NCI-H1417 treated with DMSO at 0.1 percent for 48 hours (cell line): Measurements from ENCODE around the gene PRPF6.
A peak's percentile ranks its signal among the peaks of the same experiment; 100 is the strongest.

Experiments
- DNase-seq: peaks from one replicate; lab custom pipeline; 2025; lab: John Stamatoyannopoulos, UW

PRPF6 gene, protein sequence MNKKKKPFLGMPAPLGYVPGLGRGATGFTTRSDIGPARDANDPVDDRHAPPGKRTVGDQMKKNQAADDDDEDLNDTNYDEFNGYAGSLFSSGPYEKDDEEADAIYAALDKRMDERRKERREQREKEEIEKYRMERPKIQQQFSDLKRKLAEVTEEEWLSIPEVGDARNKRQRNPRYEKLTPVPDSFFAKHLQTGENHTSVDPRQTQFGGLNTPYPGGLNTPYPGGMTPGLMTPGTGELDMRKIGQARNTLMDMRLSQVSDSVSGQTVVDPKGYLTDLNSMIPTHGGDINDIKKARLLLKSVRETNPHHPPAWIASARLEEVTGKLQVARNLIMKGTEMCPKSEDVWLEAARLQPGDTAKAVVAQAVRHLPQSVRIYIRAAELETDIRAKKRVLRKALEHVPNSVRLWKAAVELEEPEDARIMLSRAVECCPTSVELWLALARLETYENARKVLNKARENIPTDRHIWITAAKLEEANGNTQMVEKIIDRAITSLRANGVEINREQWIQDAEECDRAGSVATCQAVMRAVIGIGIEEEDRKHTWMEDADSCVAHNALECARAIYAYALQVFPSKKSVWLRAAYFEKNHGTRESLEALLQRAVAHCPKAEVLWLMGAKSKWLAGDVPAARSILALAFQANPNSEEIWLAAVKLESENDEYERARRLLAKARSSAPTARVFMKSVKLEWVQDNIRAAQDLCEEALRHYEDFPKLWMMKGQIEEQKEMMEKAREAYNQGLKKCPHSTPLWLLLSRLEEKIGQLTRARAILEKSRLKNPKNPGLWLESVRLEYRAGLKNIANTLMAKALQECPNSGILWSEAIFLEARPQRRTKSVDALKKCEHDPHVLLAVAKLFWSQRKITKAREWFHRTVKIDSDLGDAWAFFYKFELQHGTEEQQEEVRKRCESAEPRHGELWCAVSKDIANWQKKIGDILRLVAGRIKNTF

DNA sequence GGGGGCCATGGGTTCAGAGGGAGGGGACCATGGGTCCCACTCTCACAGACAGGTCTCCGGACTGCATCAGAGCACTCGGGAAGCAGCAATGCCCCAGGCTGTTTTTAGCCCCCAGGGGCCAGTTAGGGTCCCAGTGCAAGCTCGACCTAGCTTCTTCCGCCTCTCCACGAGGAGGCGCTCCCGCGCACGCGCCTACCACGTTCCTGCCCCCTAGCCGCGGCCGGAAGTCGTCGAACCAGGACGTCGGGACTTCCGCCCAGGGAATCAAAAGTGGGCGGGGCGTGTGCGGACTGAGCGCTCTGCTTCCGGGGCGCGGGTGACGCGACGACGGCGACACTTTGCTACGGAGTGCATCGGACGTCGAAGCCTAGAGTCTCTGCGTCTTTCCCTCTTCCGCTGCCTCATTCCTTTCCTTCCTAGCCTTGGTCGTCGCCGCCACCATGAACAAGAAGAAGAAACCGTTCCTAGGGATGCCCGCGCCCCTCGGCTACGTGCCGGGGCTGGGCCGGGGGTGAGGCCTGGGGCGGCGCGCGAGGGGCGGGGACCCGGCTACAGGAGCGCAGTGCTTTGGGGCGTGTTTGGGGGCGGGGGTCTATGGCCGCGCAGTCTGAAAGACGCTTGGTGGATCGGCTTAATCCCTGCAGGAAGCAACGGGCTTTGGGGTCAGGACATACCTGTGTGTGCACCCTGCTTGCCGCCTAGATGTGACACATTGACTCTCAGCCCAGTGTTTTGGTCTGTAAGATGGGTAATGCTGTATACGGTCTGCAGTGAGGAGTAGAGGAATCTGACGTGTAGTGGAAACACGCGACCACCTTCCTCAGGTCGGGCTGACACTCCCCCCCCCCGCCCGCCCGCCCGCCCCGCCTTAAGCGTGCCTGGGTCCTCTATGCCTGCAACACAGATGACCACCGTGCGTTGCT lies at the start of gene PRPF6:
Gene PRPF6 (plus strand): TSS at position 327 of the 923 bp plus-strand sequence. CDS start 114 bp downstream, at position 441.
- DNase-seq = peak; percentile 92

DNA sequence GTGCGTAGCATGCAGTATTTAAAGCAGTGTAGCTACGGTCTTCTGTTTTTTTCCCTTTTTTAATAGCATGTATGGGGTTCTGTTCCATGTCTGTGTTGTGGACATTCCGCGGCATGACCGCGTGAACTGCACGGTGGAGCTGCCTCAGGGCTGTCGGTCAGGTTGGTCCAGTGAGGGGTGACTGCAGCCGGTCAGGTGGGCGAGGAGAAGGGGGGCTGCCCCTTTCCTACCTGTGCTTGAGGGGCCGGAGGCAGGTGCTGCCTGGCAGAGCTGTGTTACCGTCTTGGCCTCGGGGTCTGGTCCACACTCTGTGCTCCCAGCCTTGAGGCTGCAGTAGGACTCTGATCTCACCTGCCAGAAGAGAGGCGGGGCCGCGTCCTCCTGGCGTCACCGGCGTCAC lies 49.2 kb upstream of the PRPF6 start:
- no peak for DNase-seq

DNA sequence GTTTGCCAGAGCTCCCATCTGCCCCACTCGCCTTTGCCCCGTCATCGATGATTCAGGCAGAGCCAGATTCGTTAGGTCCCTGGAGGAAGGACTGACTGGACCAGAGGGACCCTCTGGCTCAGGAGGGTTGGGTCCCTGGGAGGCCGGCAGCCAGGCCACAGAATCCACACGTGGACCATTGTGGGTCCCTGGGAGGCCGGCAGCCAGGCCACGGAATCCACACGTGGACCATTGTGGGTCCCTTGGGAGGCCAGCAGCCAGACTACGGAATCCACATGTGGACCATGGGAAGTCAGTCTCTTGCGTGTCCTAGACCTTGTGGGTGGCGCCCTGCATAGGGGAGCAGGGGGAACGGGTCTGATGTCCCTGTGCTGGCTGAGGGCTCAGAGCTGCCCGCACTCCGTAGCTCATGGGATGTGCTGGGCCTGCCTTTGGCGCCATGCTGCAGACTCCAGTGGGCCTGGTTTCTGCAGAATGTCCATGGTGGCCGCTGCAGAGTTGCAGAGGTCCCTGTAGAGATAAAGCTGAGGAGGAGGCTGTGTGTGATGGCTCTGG lies 48.2 kb upstream of the PRPF6 start:
- no peak for DNase-seq

DNA sequence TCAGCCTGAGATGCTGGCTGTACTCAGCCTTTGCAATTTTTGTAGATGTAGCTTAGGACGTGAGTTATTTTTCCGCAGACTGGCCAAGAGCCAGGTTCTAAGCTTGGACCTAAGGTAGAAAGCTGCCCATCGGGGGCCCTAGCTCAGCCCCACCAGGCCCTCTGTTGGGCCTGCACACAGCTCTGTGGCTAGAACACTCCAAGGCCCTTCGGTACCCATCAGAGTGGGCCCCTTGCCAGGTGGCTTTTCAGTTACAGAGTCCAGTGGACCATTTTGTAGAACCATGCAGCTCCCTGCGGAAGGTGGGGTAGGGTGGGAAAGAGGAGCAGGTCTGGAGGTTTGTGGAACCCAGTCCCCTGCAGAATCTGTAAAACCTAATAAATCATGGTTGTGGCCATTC lies 47.3 kb upstream of the PRPF6 start:
- no peak for DNase-seq

- no peak for DNase-seq
Observed at GRCh38 chr20:63934271-63935068, 46.5 kb upstream of the PRPF6 start.

GRCh38 chr20:63935447-63935846 lies 45.5 kb upstream of the PRPF6 start:
- no peak for DNase-seq

DNA sequence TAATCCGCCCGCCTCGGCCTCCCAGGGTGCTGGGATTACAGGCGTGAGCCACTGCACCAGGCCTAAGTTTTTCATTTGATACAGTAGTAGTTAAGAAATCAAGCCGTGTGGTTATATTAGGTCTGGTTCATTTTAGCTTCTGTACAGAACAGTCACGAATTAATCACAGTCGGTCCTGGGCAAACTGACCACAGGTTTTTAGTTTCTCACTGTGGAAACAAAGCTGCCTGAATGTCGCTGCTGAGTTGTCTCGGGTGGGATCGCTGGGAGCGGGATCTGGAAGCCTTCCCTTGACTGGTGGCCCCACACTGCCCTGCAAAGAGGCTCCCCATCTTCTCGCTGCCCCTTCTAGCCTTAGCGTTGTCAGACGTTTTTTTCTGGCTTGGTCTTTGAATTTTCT lies 43.3 kb upstream of the PRPF6 start:
- DNase-seq = no peak

DNA sequence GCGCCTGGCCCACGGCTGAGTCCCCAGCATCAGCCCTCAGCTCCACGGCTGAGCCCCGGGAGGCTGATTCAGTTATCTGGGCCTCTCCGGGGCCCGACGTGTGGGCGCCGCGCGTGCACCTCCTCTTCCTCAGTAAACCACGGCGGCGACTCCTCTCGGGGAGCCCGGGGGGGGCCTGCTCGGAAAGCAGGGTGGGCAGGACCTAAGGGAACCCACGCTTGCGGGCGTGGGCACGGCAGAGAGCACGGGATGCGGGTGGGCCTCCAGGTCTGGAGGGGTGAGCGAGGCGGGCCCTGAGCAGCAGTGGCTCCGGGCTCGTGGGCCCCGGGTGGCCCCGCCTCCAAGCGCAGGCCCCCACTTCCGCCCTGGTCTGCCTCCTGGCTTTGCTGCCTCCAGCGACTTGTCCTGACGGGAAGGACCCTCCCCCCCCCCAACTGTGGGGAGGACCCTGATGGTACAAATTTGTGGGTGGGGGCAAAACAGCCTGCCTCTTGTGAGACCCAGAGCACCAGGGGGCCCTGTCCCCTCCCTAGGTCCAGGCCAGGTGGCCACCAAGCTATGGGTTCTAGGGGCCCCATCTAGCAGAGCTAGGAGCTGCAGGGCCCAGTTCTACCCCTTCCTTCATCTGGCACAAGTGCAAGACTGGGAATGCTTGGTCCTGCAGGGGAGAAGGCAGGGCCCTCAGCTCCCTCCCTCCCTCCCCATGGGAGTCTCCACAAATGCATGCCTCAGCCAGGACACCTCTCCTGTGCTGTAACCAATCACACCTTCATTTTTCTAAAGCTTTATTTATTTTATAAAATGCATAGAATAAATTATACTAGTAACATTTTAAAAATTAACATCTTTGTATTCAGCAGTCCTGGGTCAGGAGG lies 41.6 kb upstream of the PRPF6 start:
- DNase-seq = no peak

DNA sequence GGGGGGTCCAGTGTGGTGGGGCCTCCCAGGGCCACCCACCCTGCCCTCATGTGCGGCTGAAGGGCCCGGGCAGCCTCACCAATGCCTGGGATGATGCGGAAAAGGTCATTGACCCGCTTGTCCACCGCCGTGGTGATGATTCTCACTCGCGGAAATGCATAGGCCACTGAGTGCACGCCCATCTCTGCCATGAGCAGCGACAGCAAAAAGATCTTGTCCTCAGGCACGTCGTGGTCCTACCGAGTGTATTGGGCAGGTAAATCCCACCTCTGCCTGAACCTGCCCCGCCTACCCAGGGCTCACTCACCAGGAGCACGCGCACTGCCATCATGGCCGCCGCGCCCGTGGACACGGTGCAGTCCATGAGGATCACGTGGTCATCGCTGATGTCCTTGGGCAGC lies 40.9 kb upstream of the PRPF6 start:
- DNase-seq = no peak

GRCh38 chr20:63940472-63941266 lies 40.3 kb upstream of the PRPF6 start:
- no peak for DNase-seq

GRCh38 chr20:63941282-63942081 lies 39.5 kb upstream of the PRPF6 start:
- DNase-seq = no peak

- DNase-seq = no peak
Observed at GRCh38 chr20:63942250-63942951, 38.5 kb upstream of the PRPF6 start.

- DNase-seq = no peak
Observed at GRCh38 chr20:63942969-63943807, 37.7 kb upstream of the PRPF6 start.

GRCh38 chr20:63943808-63944077 lies 37.2 kb upstream of the PRPF6 start:
- no peak for DNase-seq

- DNase-seq = no peak
Observed at GRCh38 chr20:63944078-63944941, 36.6 kb upstream of the PRPF6 start.
